Osteoblast (primary cell): Measurements from ENCODE around the gene TSPOAP1. TPM values are rescaled to one million over a fixed set of nuclear protein-coding genes. Genes with fewer than 3 reads are reported as not detected.

Experiments
- DNase-seq: peaks from one replicate; pipeline ENCODE4 v3.0.0; 2011; ENCODE audit warnings: low spot score, mixed read lengths; ENCODE audit not compliant: insufficient read length; ENCODE audit errors: missing footprints
- H2AFZ ChIP-seq: 2 replicates; pipeline ENCODE4 v1.6.0; 2011; ENCODE audit warnings: mild to moderate bottlenecking, low read length
- H3K27ac ChIP-seq: 2 replicates; pipeline ENCODE4 v1.5.1; 2011; ENCODE audit warnings: mild to moderate bottlenecking, low read depth, low read length, moderate library complexity
- H3K27me3 ChIP-seq: 2 replicates; pipeline ENCODE4 v1.6.0; 2012; ENCODE audit warnings: mild to moderate bottlenecking, control low read depth, inconsistent platforms, low read length, moderate library complexity; ENCODE audit not compliant: insufficient read depth
- H3K36me3 ChIP-seq: 2 replicates; pipeline ENCODE4 v1.5.1; 2011; ENCODE audit warnings: mild to moderate bottlenecking, low read length, control low read depth, moderate library complexity; ENCODE audit not compliant: insufficient read depth
- H3K4me1 ChIP-seq: 2 replicates; pipeline ENCODE4 v1.5.1; 2011; ENCODE audit warnings: mild to moderate bottlenecking, low read length, control low read depth, moderate library complexity; ENCODE audit not compliant: insufficient read depth
- H3K4me2 ChIP-seq: 2 replicates; pipeline ENCODE4 v1.6.0; 2011; ENCODE audit warnings: mild to moderate bottlenecking, low read length; ENCODE audit not compliant: insufficient read depth
- H3K4me3 ChIP-seq: fragments of 200-600 bp; sonication (generic); 3 replicates; pipeline ENCODE4 v1.5.1; 2012; ENCODE audit warnings: mild to moderate bottlenecking, low read length, inconsistent platforms; ENCODE audit not compliant: insufficient read depth
- H3K79me2 ChIP-seq: 2 replicates; pipeline ENCODE4 v1.6.0; 2012; ENCODE audit warnings: mild to moderate bottlenecking, low read length, control low read depth, inconsistent platforms; ENCODE audit not compliant: insufficient read depth
- H3K9me3 ChIP-seq: 2 replicates; pipeline ENCODE4 v1.5.1; 2011; ENCODE audit warnings: low read depth, low read length, control low read depth
- H4K20me1 ChIP-seq: 2 replicates; pipeline ENCODE4 v1.6.0; 2012; ENCODE audit warnings: mild to moderate bottlenecking, low read length, control low read depth; ENCODE audit not compliant: insufficient read depth
- CTCF ChIP-seq: IDR thresholded peaks from 2 replicates; pipeline ENCODE4 v1.5.1; 2011; ENCODE audit warnings: mild to moderate bottlenecking, low read depth, low read length, moderate library complexity; ENCODE audit errors: extremely low read depth
- total RNA-seq: library from RNA; depleted of rRNA; stranded (reverse); fragments of >200 nt; gene quantifications from 2 replicates; pipeline ENCODE4 v1.2.3, GENCODE V29; 2012

Gene TSPOAP1
- total RNA-seq, 1 donor, result 4.3 TPM

GRCh38 chr17:58345500-58345899, 16.9 kb upstream of the TSPOAP1 start:
- H4K20me1 ChIP-seq, result peaks cover 3% of the 10 kb centered on the region

GRCh38 chr17:58344791-58345157, 16.2 kb upstream of the TSPOAP1 start:
- Histone ChIP-seq H3K4me1 (no peaks in the 10 kb centered on the region), H3K79me2 (peaks cover 3% of the 10 kb centered on the region), H3K9me3 (no peaks in the 10 kb centered on the region), H2AFZ (no peak overlapping the region), H4K20me1 (peaks cover 3% of the 10 kb centered on the region), H3K36me3 (peaks cover 55% of the 10 kb centered on the region), H3K27me3 (no peaks in the 10 kb centered on the region), H3K4me2 (no peak overlapping the region), H3K4me3 (no peak overlapping the region), H3K27ac (no peak overlapping the region)
- no peak for TF ChIP-seq CTCF
- DNase-seq, result no peak

More at GRCh38 chr17:58345500-58345899, 16.9 kb upstream of the TSPOAP1 start:
- TF ChIP-seq CTCF, result no peak
- H3K9me3 ChIP-seq, result no peaks in the 10 kb centered on the region
- H3K27ac ChIP-seq, result no peak overlapping the region
- H3K79me2 ChIP-seq, result peaks cover 3% of the 10 kb centered on the region
- no peak overlapping the region for H2AFZ ChIP-seq
- H3K36me3 ChIP-seq, result peaks cover 55% of the 10 kb centered on the region
- no peaks in the 10 kb centered on the region for H3K27me3 ChIP-seq
- H3K4me3 ChIP-seq, result no peak overlapping the region
- no peaks in the 10 kb centered on the region for H3K4me1 ChIP-seq
- H3K4me2 ChIP-seq, result no peak overlapping the region
- DNase-seq, result no peak

GRCh38 chr17:58344047-58344790, 15.6 kb upstream of the TSPOAP1 start:
- Histone ChIP-seq H3K9me3 (no peaks in the 10 kb centered on the region), H3K4me2 (no peak overlapping the region), H2AFZ (no peak overlapping the region), H3K4me3 (no peak overlapping the region), H3K27ac (no peak overlapping the region), H3K79me2 (no peaks in the 10 kb centered on the region), H4K20me1 (peaks cover under 1% of the 10 kb centered on the region), H3K36me3 (peaks cover 50% of the 10 kb centered on the region), H3K4me1 (peaks cover 4% of the 10 kb centered on the region), H3K27me3 (no peaks in the 10 kb centered on the region)
- TF ChIP-seq CTCF, result no peak
- no peak for DNase-seq

GRCh38 chr17:58343131-58343530, 14.5 kb upstream of the TSPOAP1 start:
- H3K27ac ChIP-seq, result no peak overlapping the region
- H3K4me2 ChIP-seq, result no peak overlapping the region
- H3K79me2 ChIP-seq, result no peaks in the 10 kb centered on the region
- no peak overlapping the region for H2AFZ ChIP-seq
- peaks cover 15% of the 10 kb centered on the region for H3K4me1 ChIP-seq
- no peak for TF ChIP-seq CTCF
- no peak for DNase-seq
- no peaks in the 10 kb centered on the region for H3K9me3 ChIP-seq
- peaks cover 39% of the 10 kb centered on the region for H3K36me3 ChIP-seq
- no peaks in the 10 kb centered on the region for H3K27me3 ChIP-seq
- H3K4me3 ChIP-seq, result no peak overlapping the region
- H4K20me1 ChIP-seq, result no peaks in the 10 kb centered on the region
